Ishikawa (cell line): ENCODE results near the gene CCNL2.

Experiments
- CEBPB ChIP-seq: IDR thresholded peaks from 2 replicates; pipeline ENCODE4 v1.6.1; 2012
- CREB1 ChIP-seq: IDR thresholded peaks from 2 replicates; pipeline ENCODE4 v1.6.1; 2012; ENCODE audit warnings: low read depth
- EGR1 ChIP-seq: IDR thresholded peaks from 2 replicates; pipeline ENCODE4 v1.6.1; 2012
- EP300 ChIP-seq: IDR thresholded peaks from 2 replicates; pipeline ENCODE4 v1.6.1; 2012; ENCODE audit warnings: borderline replicate concordance
- NFIC ChIP-seq: IDR thresholded peaks from 2 replicates; pipeline ENCODE4 v1.6.1; 2012
- RAD21 ChIP-seq: IDR thresholded peaks from 2 replicates; pipeline ENCODE4 v1.6.1; 2012; ENCODE audit warnings: low read depth
- TAF1 ChIP-seq: IDR thresholded peaks from 2 replicates; pipeline ENCODE4 v1.6.1; 2012; ENCODE audit warnings: low read depth, mild to moderate bottlenecking
- TCF12 ChIP-seq: IDR thresholded peaks from 2 replicates; pipeline ENCODE4 v1.6.1; 2012; ENCODE audit warnings: low read depth
- TEAD4 ChIP-seq: IDR thresholded peaks from 2 replicates; pipeline ENCODE4 v1.6.1; 2012
- YY1 ChIP-seq: IDR thresholded peaks from 2 replicates; pipeline ENCODE4 v1.6.1; 2012; ENCODE audit warnings: low read depth
- TF ChIP-seq, protein P1 (sequence below): IDR thresholded peaks from 2 replicates; pipeline ENCODE4 v1.6.1; 2012
- TF ChIP-seq, protein P2 (sequence below): IDR thresholded peaks from 2 replicates; pipeline ENCODE4 v1.6.1; 2012; ENCODE audit warnings: low read depth, mild to moderate bottlenecking
- TF ChIP-seq, protein P3 (sequence below): IDR thresholded peaks from 2 replicates; pipeline ENCODE4 v1.6.1; 2012

DNA sequence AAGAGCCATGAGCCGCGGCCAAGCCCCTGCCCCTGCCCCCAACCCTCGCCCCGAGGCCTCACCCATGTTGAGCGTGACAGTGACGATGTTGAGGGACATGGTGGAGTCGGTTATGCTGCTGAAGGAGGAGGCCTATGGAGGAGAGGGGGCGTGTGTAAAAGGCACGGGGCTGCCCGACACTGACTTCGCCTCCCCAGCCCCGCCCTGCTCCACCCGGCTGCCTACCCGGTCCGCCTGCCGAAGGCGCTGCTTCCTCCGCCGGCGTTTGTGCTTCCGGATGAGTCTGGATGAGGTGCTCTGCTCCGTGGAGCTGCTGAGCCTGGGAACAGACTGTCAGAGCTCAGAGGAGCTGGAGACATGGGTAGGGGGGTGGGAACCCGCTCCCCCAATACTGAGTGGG lies 59.0 kb downstream of the CCNL2 start:
- TF ChIP-seq CREB1 (no peak), EGR1 (no peak), RAD21 (no peak), YY1 (no peak), NFIC (no peak), TAF1 (no peak), TEAD4 (no peak), EP300 (no peak), TCF12 (no peak), CEBPB (no peak)
- TF ChIP-seq, protein P1, sequence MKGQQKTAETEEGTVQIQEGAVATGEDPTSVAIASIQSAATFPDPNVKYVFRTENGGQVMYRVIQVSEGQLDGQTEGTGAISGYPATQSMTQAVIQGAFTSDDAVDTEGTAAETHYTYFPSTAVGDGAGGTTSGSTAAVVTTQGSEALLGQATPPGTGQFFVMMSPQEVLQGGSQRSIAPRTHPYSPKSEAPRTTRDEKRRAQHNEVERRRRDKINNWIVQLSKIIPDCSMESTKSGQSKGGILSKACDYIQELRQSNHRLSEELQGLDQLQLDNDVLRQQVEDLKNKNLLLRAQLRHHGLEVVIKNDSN: no peak
- TF ChIP-seq, protein P2, sequence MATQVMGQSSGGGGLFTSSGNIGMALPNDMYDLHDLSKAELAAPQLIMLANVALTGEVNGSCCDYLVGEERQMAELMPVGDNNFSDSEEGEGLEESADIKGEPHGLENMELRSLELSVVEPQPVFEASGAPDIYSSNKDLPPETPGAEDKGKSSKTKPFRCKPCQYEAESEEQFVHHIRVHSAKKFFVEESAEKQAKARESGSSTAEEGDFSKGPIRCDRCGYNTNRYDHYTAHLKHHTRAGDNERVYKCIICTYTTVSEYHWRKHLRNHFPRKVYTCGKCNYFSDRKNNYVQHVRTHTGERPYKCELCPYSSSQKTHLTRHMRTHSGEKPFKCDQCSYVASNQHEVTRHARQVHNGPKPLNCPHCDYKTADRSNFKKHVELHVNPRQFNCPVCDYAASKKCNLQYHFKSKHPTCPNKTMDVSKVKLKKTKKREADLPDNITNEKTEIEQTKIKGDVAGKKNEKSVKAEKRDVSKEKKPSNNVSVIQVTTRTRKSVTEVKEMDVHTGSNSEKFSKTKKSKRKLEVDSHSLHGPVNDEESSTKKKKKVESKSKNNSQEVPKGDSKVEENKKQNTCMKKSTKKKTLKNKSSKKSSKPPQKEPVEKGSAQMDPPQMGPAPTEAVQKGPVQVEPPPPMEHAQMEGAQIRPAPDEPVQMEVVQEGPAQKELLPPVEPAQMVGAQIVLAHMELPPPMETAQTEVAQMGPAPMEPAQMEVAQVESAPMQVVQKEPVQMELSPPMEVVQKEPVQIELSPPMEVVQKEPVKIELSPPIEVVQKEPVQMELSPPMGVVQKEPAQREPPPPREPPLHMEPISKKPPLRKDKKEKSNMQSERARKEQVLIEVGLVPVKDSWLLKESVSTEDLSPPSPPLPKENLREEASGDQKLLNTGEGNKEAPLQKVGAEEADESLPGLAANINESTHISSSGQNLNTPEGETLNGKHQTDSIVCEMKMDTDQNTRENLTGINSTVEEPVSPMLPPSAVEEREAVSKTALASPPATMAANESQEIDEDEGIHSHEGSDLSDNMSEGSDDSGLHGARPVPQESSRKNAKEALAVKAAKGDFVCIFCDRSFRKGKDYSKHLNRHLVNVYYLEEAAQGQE: no peak
- TF ChIP-seq, protein P3, sequence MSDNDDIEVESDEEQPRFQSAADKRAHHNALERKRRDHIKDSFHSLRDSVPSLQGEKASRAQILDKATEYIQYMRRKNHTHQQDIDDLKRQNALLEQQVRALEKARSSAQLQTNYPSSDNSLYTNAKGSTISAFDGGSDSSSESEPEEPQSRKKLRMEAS: no peak
